NT2/D1 (cell line): Measurements from ENCODE around the gene FAM25G.
"Not testable (repeated sequence)": the region's sequence is repeated elsewhere in the genome, so short reads cannot be mapped to it uniquely, and the experiment has no call there.

Experiments
- SUZ12 ChIP-seq: IDR thresholded peaks from 2 replicates; pipeline ENCODE4 v1.6.1; 2011; ENCODE audit not compliant: insufficient read length, insufficient read depth; ENCODE audit errors: extremely low read depth
- YY1 ChIP-seq: IDR thresholded peaks from 2 replicates; pipeline ENCODE4 v1.6.1; 2011; ENCODE audit not compliant: insufficient read length, insufficient read depth
- ZNF274 ChIP-seq: IDR thresholded peaks from 2 replicates; pipeline ENCODE4 v1.6.1; 2011; ENCODE audit warnings: mild to moderate bottlenecking, low read depth, low read length

GRCh38 chr10:47483923-47484322, 7.6 kb downstream of the FAM25G start, which contains the start of gene ANXA8:
- not testable (repeated sequence) for TF ChIP-seq YY1, ZNF274, SUZ12
